Measurements from ENCODE around the gene GABRA5. TPM values are rescaled to one million over a fixed set of nuclear protein-coding genes. Genes with fewer than 3 reads are reported as not detected.

The GABRA5 gene
- total RNA-seq, 4 donors from 2014 or later = not detected

GRCh38 chr15:26934848-26935247 lies 68.0 kb downstream of the GABRA5 start:
- DNase-seq (ENCODE audit: low spot score in 2 of 2) = no peak
- intact Hi-C loops (cut with DNase I; ENCODE audit: low total_unique reads) = no loop called here
- WGBS, 2 donors = 75 to 92% methylated on average over 6 of the region's 6 CpGs

GRCh38 chr15:26935322-26935721 lies 68.5 kb downstream of the GABRA5 start:
- intact Hi-C loops (cut with DNase I; ENCODE audit: low total_unique reads) = no loop called here
- no peak for DNase-seq (ENCODE audit: low spot score in 2 of 2)
- no peak overlapping the region for H3K4me3 ChIP-seq (ENCODE audit: low read depth, poor library complexity, severe bottlenecking)
- TF ChIP-seq CTCF (IDR thresholded peaks at IDR 0.05) = no peak
- TF ChIP-seq POLR2A (IDR thresholded peaks at IDR 0.05) = no peak
- WGBS, 2 donors = 88% methylated on average over 12 of the region's 12 CpGs

More at GRCh38 chr15:26934848-26935247, 68.0 kb downstream of the GABRA5 start:
- H3K4me3 ChIP-seq (ENCODE audit: low read depth, poor library complexity, severe bottlenecking) = no peak overlapping the region
- no peak for TF ChIP-seq CTCF (IDR thresholded peaks at IDR 0.05)
- no peak for TF ChIP-seq POLR2A (IDR thresholded peaks at IDR 0.05)

GRCh38 chr15:26936502-26936901 lies 69.6 kb downstream of the GABRA5 start:
- intact Hi-C loops (cut with DNase I; ENCODE audit: low total_unique reads) = no loop called here
- WGBS, 2 donors = 90 to 93% methylated on average over 5 of the region's 5 CpGs
- TF ChIP-seq POLR2A (IDR thresholded peaks at IDR 0.05) = no peak
- no peak for TF ChIP-seq CTCF (IDR thresholded peaks at IDR 0.05)
- H3K4me3 ChIP-seq (ENCODE audit: low read depth, poor library complexity, severe bottlenecking) = no peak overlapping the region
- no peak for DNase-seq (ENCODE audit: low spot score in 2 of 2)

GRCh38 chr15:26937134-26937533 lies 70.3 kb downstream of the GABRA5 start:
- WGBS, 2 donors = 85 to 91% methylated on average over 13 of the region's 13 CpGs
- no peak for TF ChIP-seq POLR2A (IDR thresholded peaks at IDR 0.05)
- no peak for TF ChIP-seq CTCF (IDR thresholded peaks at IDR 0.05)
- intact Hi-C loops (cut with DNase I; ENCODE audit: low total_unique reads) = no loop called here
- no peak for DNase-seq (ENCODE audit: low spot score in 2 of 2)
- no peak overlapping the region for H3K4me3 ChIP-seq (ENCODE audit: low read depth, poor library complexity, severe bottlenecking)

- intact Hi-C loops (cut with DNase I; ENCODE audit: low total_unique reads) = no loop called here
- no peak for DNase-seq (ENCODE audit: low spot score in 2 of 2)
- no peak overlapping the region for H3K4me3 ChIP-seq (ENCODE audit: low read depth, poor library complexity, severe bottlenecking)
- 69 to 70% methylated on average over 5 of the region's 5 CpGs for WGBS, 2 donors
- TF ChIP-seq CTCF (IDR thresholded peaks at IDR 0.05) (no peak), POLR2A (IDR thresholded peaks at IDR 0.05) (no peak)
Measured at GRCh38 chr15:26939398-26939797, 72.5 kb downstream of the GABRA5 start.

GRCh38 chr15:26941489-26941888 lies 74.6 kb downstream of the GABRA5 start:
- DNase-seq (ENCODE audit: low spot score in 2 of 2) = no peak
- H3K4me3 ChIP-seq (ENCODE audit: low read depth, poor library complexity, severe bottlenecking) = no peak overlapping the region
- no peak for TF ChIP-seq POLR2A (IDR thresholded peaks at IDR 0.05)
- no peak for TF ChIP-seq CTCF (IDR thresholded peaks at IDR 0.05)
- 79 to 92% methylated on average over 5 of the region's 5 CpGs for WGBS, 2 donors
- intact Hi-C loops (cut with DNase I; ENCODE audit: low total_unique reads) = loop anchor here (10.0 kb wide), 1 partner anchor 63 kb away; no protein-coding TSS in a partner anchor
